HEK293 (cell line): Measurements from ENCODE around the gene PARD6G.

Source experiments
- CTCF ChIP-seq: fragments of 450-650 bp; formaldehyde crosslinking; IDR thresholded peaks from 2 replicates; pipeline ENCODE4 v1.5.1; 2016; ENCODE audit warnings: missing biosample characterization, missing genetic modification characterization
- INSM2 ChIP-seq: fragments of 450-650 bp; formaldehyde crosslinking; IDR thresholded peaks from 2 replicates; pipeline ENCODE4 v1.5.1; 2016; ENCODE audit warnings: missing biosample characterization, missing genetic modification characterization
- KLF7 ChIP-seq: fragments of 450-650 bp; formaldehyde crosslinking; IDR thresholded peaks from 2 replicates; pipeline ENCODE4 v1.5.1; 2016; ENCODE audit warnings: missing biosample characterization, missing genetic modification characterization, borderline replicate concordance
- REST ChIP-seq: fragments of 450-650 bp; formaldehyde crosslinking; IDR thresholded peaks from 2 replicates; pipeline ENCODE4 v1.5.1; 2016; ENCODE audit warnings: missing biosample characterization, missing genetic modification characterization
- TSHZ1 ChIP-seq: fragments of 450-650 bp; formaldehyde crosslinking; IDR thresholded peaks from 2 replicates; pipeline ENCODE4 v1.5.1; 2016; ENCODE audit warnings: missing biosample characterization, missing genetic modification characterization, borderline replicate concordance
- ZNF416 ChIP-seq: fragments of 450-650 bp; formaldehyde crosslinking; IDR thresholded peaks from 2 replicates; pipeline ENCODE4 v1.5.1; 2016; ENCODE audit warnings: missing biosample characterization, missing genetic modification characterization
- ZNF660 ChIP-seq: fragments of 450-650 bp; IDR thresholded peaks from 2 replicates; pipeline ENCODE4 v1.5.1; 2018; ENCODE audit warnings: missing biosample characterization, mild to moderate bottlenecking, missing genetic modification characterization

GRCh38 chr18:80109676-80110078 is 137.6 kb downstream of the PARD6G start:
- TF ChIP-seq ZNF660 (tag by site-specific recombination), result no peak
- no peak for TF ChIP-seq KLF7
- no peak for TF ChIP-seq INSM2 (tag by site-specific recombination)
- TF ChIP-seq ZNF416 (tag by site-specific recombination), result no peak
- TF ChIP-seq CTCF (tag by site-specific recombination), result no peak
- no peak for TF ChIP-seq REST (tag by site-specific recombination)
- no peak for TF ChIP-seq TSHZ1 (tag by site-specific recombination)
